Activated naive CD4-positive, alpha-beta T cell treated with Interleukin-2 at 50 U/mL for 16 hours (primary cell): ENCODE measurements around the gene ADCY6.

ENCODE experiments used
- DNase-seq: peaks from one replicate; pipeline ENCODE4 v3.0.0-alpha.2; 2020

ADCY6 gene

DNA sequence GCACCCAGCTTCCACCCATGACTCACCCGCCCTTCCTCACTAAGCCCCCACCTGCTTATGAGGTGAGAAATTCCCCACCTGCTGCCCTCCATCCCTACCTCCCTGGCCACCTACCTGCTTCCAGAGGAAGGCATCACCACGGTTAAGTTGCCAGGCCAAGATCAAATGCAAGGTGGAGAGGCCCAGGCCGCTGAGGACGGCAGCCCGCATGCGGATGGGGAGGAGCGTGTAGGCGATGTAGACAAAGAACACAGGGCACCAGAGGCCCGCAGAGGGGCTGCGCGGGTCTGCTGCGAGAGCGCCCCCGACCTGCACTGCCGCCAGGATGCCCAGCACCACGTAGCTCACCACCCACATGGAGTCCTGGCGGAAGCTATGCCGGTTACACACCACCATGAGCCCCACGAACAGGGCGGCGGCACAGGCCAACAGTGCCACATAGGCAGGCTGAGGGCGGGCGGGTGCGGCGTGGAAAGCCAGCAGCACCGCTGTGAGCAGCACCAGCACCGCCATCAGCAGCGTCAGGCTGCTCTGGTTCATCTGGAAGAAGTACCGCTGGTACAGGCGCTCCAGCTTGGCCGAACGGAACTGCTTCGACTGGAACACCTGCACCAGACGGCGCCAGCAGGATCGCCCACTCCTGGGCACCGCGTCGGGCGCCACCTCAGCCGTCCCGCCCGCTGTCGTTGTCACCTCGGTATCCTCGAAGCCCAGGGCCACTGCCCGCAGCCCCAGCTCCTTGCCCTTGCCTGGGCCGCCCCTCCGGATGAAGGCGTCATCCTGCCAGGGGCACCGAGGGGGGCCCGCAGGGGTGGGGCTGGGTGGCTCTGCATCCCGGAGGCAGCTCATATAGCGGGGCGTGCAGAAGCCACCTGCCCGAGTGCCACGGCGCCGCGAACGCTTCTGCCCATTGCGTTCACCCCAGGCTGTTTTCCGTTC is 6.2 kb downstream of the ADCY6 start:
- DNase-seq: no peak

DNA sequence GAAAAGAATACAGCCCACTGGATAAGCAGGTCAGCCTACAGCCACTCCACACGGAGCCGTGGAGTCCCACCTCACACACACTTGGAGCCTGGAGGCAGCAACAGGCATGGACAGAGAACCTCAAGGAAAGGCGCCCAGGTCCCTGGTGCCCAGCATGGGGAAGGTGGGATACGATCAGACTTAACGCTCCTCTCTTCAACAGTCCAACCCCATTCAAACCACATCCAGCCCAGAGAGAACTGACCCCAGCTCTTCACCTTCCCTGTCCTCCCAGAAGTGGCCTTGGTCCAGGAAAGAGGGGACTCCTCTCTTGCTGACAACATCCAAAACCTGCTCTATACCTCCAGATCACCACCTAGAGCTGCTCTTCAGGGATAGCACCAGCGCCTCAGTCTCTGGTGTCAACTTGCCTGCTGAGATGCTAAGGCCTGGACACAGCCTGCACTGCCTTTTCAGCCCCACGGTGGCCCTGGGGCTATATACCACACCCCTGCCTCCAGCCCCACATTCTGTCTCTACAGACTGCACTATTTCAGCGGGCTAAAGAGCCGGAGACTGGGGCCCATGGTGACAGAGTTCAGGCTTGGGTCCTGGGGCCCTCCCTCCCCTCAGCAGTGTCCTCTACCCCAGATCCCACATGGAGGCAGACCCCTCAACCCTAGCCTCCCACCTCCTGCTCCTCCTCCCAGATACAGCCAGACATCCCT is 7.0 kb downstream of the ADCY6 start:
- DNase-seq: no peak

DNA sequence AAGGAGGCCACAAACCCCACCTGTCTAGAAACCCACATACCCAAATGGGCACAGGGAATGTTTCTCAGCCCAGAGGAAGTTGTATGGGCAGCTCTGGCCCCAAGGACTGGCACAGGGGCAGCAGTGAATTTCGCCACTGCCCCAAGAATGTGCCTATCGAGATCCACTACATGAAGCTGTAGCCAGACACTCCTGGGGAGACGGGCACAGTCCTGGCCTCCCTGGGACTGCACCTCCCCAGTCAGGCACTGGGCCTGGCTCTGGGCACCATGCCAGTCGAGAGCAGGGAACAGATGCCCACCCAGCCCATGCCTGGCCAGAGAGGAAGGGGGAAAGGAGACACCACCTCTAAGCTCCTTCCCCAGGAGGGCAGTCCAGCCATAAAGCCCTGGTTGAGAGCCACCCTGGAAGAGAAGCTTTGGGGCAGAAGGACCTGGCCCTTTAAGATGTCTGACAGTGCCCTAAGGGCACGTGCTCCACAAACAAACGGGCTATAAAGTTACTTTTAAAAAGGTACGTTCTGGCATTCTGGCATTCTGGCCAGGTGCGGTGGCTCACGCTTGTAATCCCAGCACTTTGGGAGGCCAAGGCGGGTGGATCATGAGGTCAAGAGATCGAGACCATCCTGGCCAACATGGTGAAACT is 8.4 kb downstream of the ADCY6 start:
- no peak for DNase-seq

DNA sequence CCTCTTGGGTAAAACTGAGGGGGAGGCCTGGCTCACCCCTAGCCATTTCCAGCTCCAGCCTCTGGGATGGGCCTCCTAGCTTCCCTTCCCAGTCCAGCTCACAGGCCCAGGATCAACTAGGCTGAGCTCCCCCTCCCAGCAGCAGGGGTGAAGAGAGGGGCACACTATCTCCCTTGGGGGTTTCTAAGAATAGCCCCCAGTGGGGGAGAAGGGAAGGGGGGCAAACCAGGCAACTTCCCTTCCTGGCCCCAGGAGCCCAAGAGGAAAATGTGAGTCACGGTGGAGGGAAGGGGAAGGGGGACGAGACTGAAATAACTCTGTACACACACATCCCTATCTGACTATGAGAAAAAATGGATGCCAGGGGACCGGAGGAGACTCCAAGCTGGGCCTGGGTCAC is 9.0 kb downstream of the ADCY6 start:
- DNase-seq: no peak

DNA sequence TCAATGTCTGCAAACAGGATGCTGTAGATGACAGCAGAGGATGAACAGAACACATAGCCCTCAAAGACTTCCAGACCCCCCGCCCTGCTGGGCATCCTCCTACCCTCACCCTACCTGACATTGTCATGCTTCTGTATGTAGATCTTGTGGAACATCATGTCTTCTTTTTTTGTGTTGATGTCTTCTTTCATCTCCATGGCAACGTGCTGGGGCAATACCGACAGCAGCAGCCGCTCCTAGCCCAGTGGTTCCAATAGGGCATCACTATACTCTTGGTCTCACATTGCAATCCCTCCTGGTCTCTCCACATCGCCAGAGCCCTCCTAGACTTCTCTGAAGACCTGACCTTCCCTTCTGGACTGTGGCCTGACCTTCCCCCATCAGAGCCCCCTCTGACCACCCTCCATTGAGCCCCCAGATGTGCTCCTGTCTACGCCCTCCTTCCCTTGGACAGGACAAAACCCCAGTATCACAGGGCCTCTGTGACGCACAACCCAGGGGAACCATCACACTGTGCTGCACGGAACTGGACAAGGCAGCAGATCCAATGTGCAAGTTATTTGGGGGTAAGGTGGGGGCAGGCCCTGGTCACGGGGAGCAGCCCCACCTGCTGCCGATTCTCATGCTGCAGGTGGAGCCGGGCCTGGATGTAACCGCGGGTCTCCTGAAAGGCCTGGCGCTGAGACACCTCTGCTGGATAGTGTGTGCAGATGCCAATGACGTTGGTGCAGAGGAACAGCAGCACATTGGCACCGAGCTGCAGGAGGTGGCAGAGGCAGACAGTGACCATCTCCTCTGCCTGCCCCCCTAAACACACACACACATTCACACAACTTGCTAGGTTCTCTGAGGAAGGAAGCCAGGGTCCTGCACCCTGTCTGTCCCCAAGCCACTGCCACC is 11.1 kb downstream of the ADCY6 start:
- DNase-seq: no peak

DNA sequence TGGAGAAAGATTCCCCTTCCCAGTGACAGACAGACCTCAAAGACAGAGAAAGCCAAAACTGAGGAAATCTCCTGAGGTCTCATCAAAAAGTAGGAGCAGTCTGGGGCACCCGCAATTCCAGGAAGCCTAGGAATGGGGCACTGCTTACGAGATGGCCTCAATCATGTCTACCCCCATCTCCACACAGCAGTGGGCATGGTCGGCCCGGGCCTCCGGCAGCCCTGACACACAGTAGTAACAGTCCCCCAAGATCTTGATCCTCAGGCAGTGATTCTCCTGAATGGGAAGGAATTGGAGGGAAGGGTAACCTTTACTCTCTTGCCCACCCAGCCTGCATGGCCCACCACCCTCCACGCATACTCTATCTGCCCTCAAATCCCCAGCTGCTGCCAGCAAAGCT is 11.9 kb downstream of the ADCY6 start:
- DNase-seq: no peak

DNA sequence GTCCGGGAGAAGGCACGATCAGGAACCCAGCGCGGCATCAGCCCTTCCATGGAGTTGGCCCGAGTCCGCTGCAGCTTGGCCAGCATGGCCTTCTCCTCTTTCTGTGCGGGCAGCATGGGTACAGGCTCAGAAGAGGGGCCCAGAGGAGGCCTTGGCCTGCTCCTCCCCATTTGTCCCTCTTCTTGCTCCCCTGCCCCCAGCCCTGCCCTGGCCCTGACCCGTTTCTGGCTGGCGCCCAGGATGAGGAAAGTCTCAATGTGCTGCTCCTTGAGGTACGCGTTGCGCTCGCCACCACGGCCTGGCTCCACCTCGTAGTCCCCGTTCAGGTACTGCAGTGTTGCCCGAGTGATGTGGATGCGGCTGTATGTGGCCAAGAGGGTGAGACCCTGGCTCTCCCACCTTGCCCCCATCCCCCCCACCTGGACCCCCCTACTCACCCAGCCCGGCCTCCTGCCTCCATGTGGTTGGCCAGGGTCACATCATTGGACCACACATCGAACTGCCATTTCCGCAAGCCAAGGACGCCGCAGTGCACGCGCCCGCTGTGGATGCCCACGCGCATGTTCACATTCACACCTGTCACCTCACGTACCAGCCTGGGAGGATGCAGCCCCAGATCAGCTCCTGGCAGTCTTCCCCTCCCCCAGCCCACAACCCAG is 12.8 kb downstream of the ADCY6 start:
- no peak for DNase-seq

DNA sequence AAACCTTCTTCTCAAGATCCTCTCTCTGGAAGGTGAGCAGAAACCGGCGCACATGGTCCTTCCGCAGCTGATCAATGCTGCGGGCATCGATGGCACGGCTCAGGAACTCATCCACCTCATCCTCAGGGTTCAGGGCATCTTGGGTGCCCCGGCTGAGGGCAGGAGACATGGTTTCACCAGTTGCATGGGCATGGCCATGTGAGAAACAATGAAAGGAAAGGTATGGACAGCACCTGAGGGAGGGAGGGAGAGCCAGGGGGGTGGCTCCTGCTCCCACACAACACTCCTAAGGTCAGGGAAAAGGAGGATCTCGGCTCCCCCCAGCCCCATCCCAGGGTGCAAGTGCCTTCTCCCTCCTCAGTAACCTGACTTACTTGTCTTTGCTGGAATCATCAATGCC is 13.6 kb downstream of the ADCY6 start:
- DNase-seq: no peak

DNA sequence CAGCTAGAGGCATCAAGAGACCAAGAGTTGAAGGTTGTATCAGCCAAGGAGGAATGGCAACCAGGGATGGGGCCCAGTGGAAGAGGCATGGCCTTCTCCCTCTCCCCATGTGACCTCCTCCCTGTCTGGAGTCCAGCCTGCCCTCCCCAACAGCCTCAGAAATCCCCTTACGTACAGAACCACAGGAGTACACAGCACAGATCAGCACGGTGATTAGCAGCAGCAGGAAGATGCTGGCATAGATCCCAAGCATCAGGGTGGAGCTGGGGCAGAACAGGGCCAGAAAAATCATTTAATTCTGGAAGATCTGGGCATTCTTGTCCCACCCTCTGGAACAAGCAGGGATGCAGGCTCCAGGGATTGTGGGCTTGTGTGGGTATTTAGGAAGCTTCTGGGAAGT is 14.4 kb downstream of the ADCY6 start:
- no peak for DNase-seq

DNA sequence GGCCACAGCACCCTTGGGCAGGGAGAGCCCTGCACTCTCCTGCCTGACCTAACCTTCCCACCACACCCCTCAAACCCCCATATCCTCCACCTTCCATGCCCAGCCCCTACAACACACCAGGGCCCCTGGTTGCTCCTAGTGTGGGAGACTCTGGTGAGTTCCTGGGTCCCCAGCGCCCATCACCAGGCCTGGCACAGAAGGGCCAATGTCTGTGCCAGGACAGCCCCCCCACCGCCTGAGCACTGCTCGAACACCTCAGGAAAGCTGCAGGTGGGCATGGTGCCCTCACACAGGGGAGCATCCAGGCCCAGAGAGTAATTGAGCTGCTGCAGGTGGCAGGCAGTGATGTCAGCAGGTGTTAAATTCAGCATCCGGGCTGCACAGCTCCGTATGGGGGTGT is 15.2 kb downstream of the ADCY6 start:
- no peak for DNase-seq

DNA sequence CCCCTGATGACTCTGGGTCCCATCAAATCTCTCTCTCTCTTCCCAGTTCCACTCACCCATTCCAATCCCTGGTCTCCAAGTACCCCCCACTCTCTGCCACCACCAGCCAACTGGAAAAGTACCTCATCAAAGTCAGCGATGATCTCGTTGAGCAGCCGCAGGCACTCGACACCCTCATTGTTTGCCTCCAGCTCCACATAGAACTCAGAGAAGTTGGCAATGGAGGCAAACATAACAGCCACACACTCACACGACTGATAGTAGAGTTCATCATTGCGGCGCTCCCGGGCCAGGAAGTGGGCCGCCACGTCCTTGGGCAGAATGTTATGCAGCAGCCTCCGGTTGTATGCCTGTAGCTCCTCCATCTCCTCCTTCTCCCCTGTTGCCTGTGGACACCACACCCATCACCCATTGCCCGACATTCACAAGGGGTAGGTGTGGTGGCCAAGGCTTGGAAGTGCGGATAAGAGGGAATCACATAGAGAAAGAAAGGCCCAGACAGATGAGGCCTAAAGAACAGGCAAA is 17.2 kb downstream of the ADCY6 start:
- DNase-seq: no peak

DNA sequence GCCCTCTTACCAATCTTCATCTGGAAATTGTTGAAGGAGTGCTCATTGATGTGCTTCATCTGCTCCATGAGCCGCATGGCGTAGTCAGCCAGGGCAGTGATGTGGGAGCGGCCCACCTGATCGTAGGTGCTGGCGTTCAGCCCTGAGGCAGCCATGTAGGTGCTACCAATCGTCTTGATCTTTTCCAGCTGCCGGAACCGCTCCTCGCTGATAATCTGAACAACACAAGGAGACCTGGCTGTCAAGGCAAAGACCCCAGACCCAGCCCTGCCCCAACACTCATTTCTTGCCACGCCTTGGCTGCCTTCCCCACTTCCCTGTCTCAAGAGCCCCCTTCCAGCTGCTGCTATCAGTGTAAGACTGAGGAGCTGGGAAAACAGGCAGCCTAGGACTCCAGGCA is 18.1 kb downstream of the ADCY6 start:
- DNase-seq: no peak

DNA sequence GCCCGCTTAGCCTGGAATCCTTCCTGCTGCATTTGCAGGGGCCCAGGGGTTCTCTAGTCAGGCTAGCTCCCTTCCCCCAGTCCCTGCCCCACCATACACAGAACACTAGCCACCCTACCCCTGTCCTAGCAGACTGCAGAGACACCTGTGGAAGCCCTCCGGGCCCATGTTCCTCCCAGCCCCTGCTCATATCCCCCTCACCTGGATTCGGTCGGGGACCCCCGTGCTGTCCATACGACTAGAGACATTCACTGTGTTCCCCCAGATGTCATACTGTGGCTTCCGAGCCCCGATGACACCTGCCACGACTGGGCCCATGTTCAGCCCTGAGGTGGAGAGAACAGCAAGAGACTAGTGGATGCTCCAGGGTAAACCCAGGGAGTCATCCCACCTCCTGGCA is 20.2 kb downstream of the ADCY6 start:
- DNase-seq: no peak

DNA sequence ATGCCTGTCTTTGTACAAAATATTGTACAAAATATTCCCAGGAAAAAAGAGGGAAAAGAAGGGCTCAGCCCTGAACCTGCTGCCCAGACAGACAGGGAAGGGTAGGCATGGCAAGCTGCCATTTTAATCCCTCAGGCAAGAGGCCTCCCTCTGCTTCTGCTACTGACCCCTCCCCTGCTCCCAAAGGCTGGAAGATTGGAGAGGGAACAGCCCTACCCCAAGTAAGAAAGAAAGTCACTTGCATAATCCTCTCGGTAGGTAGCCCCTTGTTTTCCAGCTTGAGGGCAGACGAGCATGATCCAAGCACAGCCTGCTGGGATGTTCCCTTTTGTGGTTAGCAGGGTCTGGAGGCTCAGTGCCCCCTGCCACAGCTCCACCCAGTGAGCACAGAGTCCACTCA is 20.7 kb downstream of the ADCY6 start:
- DNase-seq: no peak

DNA sequence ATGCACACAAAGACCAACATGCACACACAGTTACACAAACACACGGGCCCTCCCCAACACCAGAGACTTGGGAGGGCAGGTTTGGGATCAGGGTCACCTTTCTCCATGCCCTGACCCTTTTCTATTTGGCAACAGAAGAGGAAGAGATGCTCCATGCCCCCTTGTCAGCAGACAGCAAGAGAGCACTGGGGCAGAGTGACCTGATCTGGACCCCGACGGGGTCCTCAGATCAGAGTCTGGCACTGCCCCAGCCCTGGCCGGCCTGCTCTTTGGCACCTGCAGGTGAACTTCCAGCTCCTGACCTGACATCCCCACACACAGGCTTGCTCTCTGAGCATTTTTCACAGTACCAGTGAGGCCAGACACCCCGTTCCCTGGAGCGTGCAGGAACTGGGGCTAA is 21.4 kb downstream of the ADCY6 start:
- DNase-seq: no peak

DNA sequence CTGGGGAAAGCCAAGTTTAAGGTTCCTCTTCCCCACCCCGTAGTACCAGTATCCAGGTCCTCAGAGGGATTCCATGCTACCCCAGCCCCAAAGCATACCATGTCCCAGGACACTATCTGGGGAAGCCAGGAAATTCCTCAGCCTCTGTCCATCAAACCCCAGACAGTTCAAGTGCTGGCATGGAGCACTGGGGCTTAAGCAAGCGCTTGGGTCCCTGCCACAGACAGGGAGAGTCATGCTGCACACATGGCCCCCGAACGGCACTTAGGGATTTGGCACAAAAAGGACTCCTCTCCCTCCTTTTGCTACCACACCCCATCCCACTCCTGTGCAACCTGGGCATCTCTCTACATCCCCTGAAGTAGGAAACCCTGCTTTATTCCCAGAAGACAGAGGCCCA is 21.8 kb downstream of the ADCY6 start:
- no peak for DNase-seq

DNA sequence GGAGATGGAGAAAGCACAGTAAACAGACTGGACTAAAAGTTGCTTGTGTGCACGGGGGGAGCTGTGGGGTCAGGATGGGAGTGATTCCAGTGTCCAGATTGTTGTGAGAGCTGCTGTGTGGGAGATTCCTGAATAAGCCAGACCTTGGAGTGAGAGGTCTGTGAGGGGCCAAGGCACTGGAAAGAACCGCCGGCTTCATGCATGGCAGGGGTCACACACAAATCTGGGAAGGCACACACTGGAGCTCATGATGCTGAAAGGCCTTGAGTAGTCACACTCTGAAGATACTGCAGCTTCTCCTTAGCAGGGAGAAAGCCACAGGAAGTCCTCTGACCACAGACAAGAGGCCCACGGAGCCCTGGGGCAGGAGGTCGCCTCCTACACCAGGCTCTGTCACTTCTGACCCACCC is 23.1 kb downstream of the ADCY6 start:
- DNase-seq: no peak

DNA sequence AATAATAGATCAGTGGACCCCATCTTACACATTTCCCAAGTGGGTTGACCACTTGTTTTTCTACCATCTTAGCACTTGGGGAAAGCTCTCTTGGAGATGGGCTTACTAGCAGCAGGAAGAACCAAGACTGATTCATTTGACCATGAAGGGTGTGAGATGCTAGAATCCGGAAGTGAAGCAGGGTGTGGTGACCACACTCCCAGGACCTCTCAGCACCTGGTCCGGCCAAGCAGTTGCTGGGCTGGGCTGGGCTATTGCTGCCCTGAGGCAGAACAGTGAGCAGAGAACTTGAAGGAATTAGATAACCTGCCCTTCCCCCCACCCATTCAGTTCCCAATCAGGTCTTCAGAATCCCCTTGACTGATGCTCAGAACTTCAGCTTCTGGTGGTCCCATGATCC is 24.4 kb downstream of the ADCY6 start:
- DNase-seq: no peak

DNA sequence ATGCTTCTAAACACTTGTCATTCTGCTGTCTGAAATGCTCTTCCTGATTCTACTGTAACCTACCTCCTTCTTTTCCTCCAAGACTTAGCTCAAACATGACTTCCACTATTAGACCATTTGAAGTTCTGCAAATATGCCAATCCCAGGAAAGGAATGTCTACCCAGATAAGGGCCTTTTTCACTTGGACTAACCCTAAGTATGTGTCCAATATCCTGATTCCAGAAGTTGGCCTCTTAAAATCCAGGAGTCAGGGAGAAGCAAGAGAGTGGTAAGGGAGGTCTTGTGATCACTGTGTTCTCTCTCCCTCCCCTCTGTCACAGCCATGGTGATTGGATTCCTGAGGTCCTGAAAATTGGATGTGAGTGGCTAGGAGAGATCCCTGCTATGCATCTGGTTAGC is 30.2 kb downstream of the ADCY6 start:
- DNase-seq: no peak

DNA sequence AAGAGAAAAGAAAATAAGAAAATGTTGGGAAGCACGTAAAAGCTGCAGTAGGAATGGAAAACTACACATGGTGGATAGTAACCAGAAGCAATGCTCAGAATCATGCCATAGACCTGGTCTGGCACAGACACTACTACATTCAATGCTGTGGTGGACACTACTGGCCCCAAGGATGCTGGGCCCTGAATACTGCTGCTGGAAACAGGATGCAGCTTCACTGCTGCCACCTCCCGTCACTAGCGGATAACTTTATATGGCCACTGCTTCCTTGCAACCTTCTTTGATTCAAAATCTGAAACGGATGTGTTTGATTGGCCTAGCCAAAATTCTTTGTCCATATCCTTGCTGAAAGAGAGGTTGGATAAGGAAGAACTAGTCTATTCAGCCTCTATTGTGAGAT is 30.7 kb downstream of the ADCY6 start:
- DNase-seq: no peak

DNA sequence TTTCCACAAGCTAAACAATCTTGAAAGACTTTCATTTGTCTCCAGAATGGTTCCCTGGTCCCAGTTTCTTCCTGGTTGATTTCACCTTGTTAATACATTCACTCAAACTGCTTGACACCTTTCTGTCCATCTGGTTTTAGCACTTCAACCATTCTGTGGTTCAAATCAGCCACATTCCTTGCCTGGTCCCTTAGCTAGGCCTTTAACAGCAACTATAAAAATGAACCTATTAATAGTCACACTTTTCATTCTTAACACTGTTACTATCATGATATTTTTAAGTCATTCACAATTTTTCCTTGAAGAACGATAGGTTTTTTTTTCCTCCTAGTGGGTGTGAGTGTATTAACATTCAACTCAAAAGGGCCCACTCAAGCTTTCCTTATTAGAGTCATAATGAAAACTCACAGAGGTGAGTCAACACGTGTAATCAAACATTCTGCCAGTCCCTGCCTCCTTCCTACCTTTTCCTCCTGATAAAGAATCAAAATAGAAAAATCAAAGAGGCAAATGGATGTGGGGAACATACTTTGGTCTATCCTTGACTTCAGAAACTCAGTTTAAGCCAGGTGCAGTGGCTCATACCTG is 38.0 kb downstream of the ADCY6 start:
- DNase-seq: no peak

DNA sequence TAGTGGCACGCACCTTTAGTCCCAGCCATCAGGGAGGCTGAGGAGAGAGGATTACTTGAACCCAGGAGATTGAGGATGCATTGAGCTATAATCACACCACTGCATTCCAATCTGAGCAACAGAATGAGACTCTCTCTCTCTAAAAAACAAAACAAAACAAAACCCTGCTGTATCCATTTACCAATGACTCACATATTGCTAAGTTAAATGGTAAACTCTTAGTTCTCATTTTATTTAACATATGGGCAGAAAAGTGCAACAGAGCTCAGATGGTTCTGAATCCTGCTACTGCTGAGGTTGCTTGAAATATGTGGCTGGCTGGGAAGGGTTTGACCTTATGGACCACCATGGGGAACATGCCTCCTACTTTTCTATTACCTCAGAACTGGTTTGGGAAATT is 38.7 kb downstream of the ADCY6 start:
- DNase-seq: no peak
